NCI-H524 treated with DMSO at 0.1 percent for 48 hours (cell line): ENCODE results near the gene TXNIP.

ENCODE experiments used
- DNase-seq: peaks from one replicate; lab custom pipeline; 2025; lab: John Stamatoyannopoulos, UW

TXNIP gene

GRCh38 chr1:145962157-145963102 lies 33.9 kb downstream of the TXNIP start:
- no peak for DNase-seq

GRCh38 chr1:145961425-145962156 lies 34.8 kb downstream of the TXNIP start:
- DNase-seq: no peak

GRCh38 chr1:145961109-145961424 lies 35.3 kb downstream of the TXNIP start:
- DNase-seq: no peak

GRCh38 chr1:145960468-145961108 lies 35.8 kb downstream of the TXNIP start:
- DNase-seq: no peak

- DNase-seq: no peak
These were observed 36.4 kb downstream of the TXNIP start for GRCh38 chr1:145959957-145960467.

- DNase-seq: no peak
These were observed 37.0 kb downstream of the TXNIP start for GRCh38 chr1:145959333-145959732.

GRCh38 chr1:145958734-145959133 lies 37.6 kb downstream of the TXNIP start:
- DNase-seq: no peak

- DNase-seq: peak; percentile 91
These were observed 38.7 kb downstream of the TXNIP start, which contains the start of gene LIX1L for GRCh38 chr1:145957443-145958319. TSS of gene LIX1L (minus strand) at chr1:145958017. CDS start at chr1:145957927, 90 bp downstream.

- DNase-seq: no peak
These were observed 39.5 kb downstream of the TXNIP start for GRCh38 chr1:145956781-145957442.

- DNase-seq: no peak
These were observed 40.0 kb downstream of the TXNIP start for GRCh38 chr1:145956361-145956760.

- no peak for DNase-seq
These were observed 40.9 kb downstream of the TXNIP start for GRCh38 chr1:145955436-145955835.

GRCh38 chr1:145953861-145954260 lies 42.5 kb downstream of the TXNIP start:
- no peak for DNase-seq

GRCh38 chr1:145952903-145953302 lies 43.5 kb downstream of the TXNIP start:
- DNase-seq: no peak

- no peak for DNase-seq
These were observed 44.9 kb downstream of the TXNIP start for GRCh38 chr1:145951526-145951925.

- DNase-seq: no peak
These were observed 47.2 kb downstream of the TXNIP start for GRCh38 chr1:145949219-145949618.

- no peak for DNase-seq
These were observed 48.8 kb downstream of the TXNIP start for GRCh38 chr1:145947551-145947950.

GRCh38 chr1:145946477-145946986 lies 49.8 kb downstream of the TXNIP start:
- no peak for DNase-seq

- DNase-seq: no peak
These were observed 51.8 kb downstream of the TXNIP start for GRCh38 chr1:145944532-145944931.

GRCh38 chr1:145942871-145943270 lies 53.5 kb downstream of the TXNIP start:
- no peak for DNase-seq
